OCI-LY7 (cell line): ENCODE measurements around the gene ZFAND4.

ENCODE experiments used
- CTCF ChIP-seq: fragments of 200-600 bp; sonication (generic); conservative IDR thresholded peaks from 2 replicates; pipeline ENCODE4 v1.5.1; 2014; ENCODE audit warnings: mild to moderate bottlenecking, antibody characterized with exemption, low read length, moderate library complexity, mixed read lengths
- EZH2phosphoT487 ChIP-seq: fragments of 200-600 bp; sonication (generic); IDR thresholded peaks from 2 replicates; pipeline ENCODE4 v1.6.1; 2018; ENCODE audit warnings: low read depth, borderline replicate concordance, mild to moderate bottlenecking, mixed run types, antibody characterized with exemption, low read length, moderate library complexity, mixed read lengths

GRCh38 chr10:45646384-45647050 lies 26.1 kb downstream of the ZFAND4 start:
- TF ChIP-seq CTCF = no peak
- TF ChIP-seq EZH2phosphoT487 = no peak
